ENCODE results near the gene MAB21L2. TPM values are rescaled to one million over a fixed set of nuclear protein-coding genes. Genes with fewer than 3 reads are reported as not detected.

Gene MAB21L2
- total and polyA plus RNA-seq, 2 of the 8 experiments (the other 6 are each of a cell fraction or from before 2014, with no cell fraction given) = 0.03 TPM; not detected in 1

GRCh38 chr4:150628073-150628472 lies 46.1 kb downstream of the MAB21L2 start:
- 93% methylated on average over 2 of the region's 2 CpGs; no CpG with 5 or more reads in 1 of the 2 experiments for WGBS, 2 experiments (ENCODE audit: extremely low coverage in 1 of 2, insufficient coverage in 1 of 2, insufficient read length in 1 of 2, insufficient replicate concordance in 2 of 2, low coverage in 1 of 2, low lambda C conversion rate in 2 of 2, missing lambda C conversion rate in 1 of 2)
- CTCF ChIA-PET (ENCODE audit: partially characterized antibody) = no interaction called here

More at GRCh38 chr4:150628073-150628472, 46.1 kb downstream of the MAB21L2 start:
- H3K9ac ChIP-seq (replicated peaks in 1 of 4; ENCODE audit: extremely low read depth in 1 of 4, low read depth in 3 of 4, low read length in 3 of 4) = no peak overlapping the region
- no peak overlapping the region for H4K8ac ChIP-seq (ENCODE audit: extremely low read depth, insufficient read depth, low read length)
- H3K79me1 ChIP-seq (ENCODE audit: low read depth, low read length) = no peaks in the 10 kb centered on the region
- H2BK120ac ChIP-seq (replicated peaks; ENCODE audit: low read depth, low read length) = no peak overlapping the region
- no peaks in the 10 kb centered on the region for H4K20me1 ChIP-seq (replicated peaks in 1 of 2; ENCODE audit: control insufficient read depth in 1 of 2, insufficient read depth in 2 of 2, low read length in 2 of 2)
- DNase-seq (ENCODE audit: low read depth in 1 of 2, low spot score in 2 of 2) (no peak), FAIRE-seq (no peak)
- no peak overlapping the region for H3K4ac ChIP-seq (replicated peaks; ENCODE audit: insufficient read length, low read depth, low read length)
- H3K27ac ChIP-seq (ENCODE audit: low read depth, low read length) = no peak overlapping the region
- H3K27me3 ChIP-seq (replicated peaks in 1 of 4; ENCODE audit: control insufficient read depth in 3 of 4, extremely low read depth in 1 of 4, insufficient read depth in 3 of 4, low read length in 3 of 4) = no peaks in the 10 kb centered on the region
- no peak overlapping the region for H3K56ac ChIP-seq (replicated peaks; ENCODE audit: insufficient read length, low read depth, low read length)
- H3K23ac ChIP-seq (ENCODE audit: insufficient read length) = no peak overlapping the region
- H4K5ac ChIP-seq (ENCODE audit: insufficient read length, low read depth, low read length) = no peak overlapping the region
- no peak overlapping the region for H3K4me3 ChIP-seq (ENCODE audit: extremely low read depth in 1 of 4, insufficient read depth in 2 of 4, low read depth in 3 of 4, low read length in 4 of 4)
- no peaks in the 10 kb centered on the region for H3K36me3 ChIP-seq (ENCODE audit: control insufficient read depth in 2 of 4, insufficient read depth in 4 of 4, low read length in 3 of 4)
- no peak overlapping the region for H2BK15ac ChIP-seq (ENCODE audit: low read length)
- no peak overlapping the region for H2BK20ac ChIP-seq (ENCODE audit: low read length)
- no peak overlapping the region for H2BK12ac ChIP-seq (ENCODE audit: low read depth, low read length)
- no peak overlapping the region for H3K14ac ChIP-seq (ENCODE audit: insufficient read length)
- POLR2A ChIA-PET (ENCODE audit: partially characterized antibody) = no interaction called here
- no peak overlapping the region for H2BK5ac ChIP-seq (ENCODE audit: low read depth, low read length)
- H4K91ac ChIP-seq (replicated peaks; ENCODE audit: insufficient read length, low read length) = no peak overlapping the region
- H3K4me2 ChIP-seq (ENCODE audit: insufficient read depth in 1 of 2, low read depth in 2 of 2, low read length in 2 of 2) = no peak overlapping the region
- H3K4me1 ChIP-seq (replicated peaks in 1 of 4; ENCODE audit: control insufficient read depth in 3 of 4, insufficient read depth in 4 of 4, low read length in 3 of 4) = no peaks in the 10 kb centered on the region; a peak in 2 of 7 replicates
- TF ChIP-seq CTCF (IDR thresholded peaks at IDR 0.05; ENCODE audit: control extremely low read depth in 1 of 3, insufficient read depth in 1 of 3, low read depth in 1 of 3, low read length in 3 of 3) = no peak
- TF ChIP-seq TCF12 (IDR thresholded peaks at IDR 0.05; ENCODE audit: low read depth, low read length) = no peak
- TF ChIP-seq USF2 (IDR thresholded peaks at IDR 0.05; ENCODE audit: low read length) = no peak
- no peak for TF ChIP-seq ZNF274 (IDR thresholded peaks at IDR 0.05; ENCODE audit: borderline replicate concordance, extremely low read depth, low read length)
- no peak for TF ChIP-seq CTBP2 (IDR thresholded peaks at IDR 0.05; ENCODE audit: borderline replicate concordance, insufficient read depth, insufficient read length, low read length)
- no peak for TF ChIP-seq NRF1 (IDR thresholded peaks at IDR 0.05; ENCODE audit: low read depth, low read length)
- TF ChIP-seq RBBP5 (IDR thresholded peaks at IDR 0.05; ENCODE audit: borderline replicate concordance, low read depth, low read length) = no peak
- TF ChIP-seq TEAD4 (IDR thresholded peaks at IDR 0.05; ENCODE audit: low read depth, low read length) = no peak
- no peak for TF ChIP-seq JUN (IDR thresholded peaks at IDR 0.05; ENCODE audit: low read depth, low read length)
- no peaks in the 10 kb centered on the region for H3K9me3 ChIP-seq (ENCODE audit: insufficient read depth in 2 of 2, low read depth in 1 of 2, low read length in 1 of 2)
- no peaks in the 10 kb centered on the region for H3K79me2 ChIP-seq (ENCODE audit: control insufficient read depth in 1 of 2, insufficient read depth in 2 of 2, low read length in 2 of 2)
- H3K18ac ChIP-seq (ENCODE audit: extremely low read depth, low read length) = no peak overlapping the region
- no peak overlapping the region for H2AK5ac ChIP-seq (ENCODE audit: low read depth, low read length)
- H3K23me2 ChIP-seq (ENCODE audit: low read depth, low read length) = no peaks in the 10 kb centered on the region
- no peak overlapping the region for H2AFZ ChIP-seq (ENCODE audit: low read length)
